ENCODE results near the gene LMAN2.

DNA sequence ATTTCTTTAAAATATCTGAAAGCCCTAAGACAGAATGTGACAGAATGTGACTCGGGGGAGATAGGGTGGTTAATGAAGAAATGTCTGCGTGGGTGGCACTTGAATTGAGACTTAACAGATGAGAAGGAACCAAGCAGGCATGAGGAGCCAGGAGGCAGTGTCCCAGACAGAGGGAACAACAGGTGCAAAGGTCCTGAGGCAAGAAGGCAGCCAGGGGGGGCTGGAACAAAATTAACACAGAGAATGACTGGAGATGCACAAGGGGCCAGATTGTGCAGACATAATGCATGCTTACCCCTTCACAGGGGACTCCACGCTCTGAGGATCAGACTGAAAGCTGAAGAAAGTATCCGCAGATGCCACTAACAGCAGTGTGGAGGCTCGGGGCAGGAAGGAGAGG is 1.7 kb downstream of the LMAN2 start:
- TF ChIP-seq, protein P1, sequence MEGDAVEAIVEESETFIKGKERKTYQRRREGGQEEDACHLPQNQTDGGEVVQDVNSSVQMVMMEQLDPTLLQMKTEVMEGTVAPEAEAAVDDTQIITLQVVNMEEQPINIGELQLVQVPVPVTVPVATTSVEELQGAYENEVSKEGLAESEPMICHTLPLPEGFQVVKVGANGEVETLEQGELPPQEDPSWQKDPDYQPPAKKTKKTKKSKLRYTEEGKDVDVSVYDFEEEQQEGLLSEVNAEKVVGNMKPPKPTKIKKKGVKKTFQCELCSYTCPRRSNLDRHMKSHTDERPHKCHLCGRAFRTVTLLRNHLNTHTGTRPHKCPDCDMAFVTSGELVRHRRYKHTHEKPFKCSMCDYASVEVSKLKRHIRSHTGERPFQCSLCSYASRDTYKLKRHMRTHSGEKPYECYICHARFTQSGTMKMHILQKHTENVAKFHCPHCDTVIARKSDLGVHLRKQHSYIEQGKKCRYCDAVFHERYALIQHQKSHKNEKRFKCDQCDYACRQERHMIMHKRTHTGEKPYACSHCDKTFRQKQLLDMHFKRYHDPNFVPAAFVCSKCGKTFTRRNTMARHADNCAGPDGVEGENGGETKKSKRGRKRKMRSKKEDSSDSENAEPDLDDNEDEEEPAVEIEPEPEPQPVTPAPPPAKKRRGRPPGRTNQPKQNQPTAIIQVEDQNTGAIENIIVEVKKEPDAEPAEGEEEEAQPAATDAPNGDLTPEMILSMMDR (IDR thresholded peaks at IDR 0.05; ENCODE audit: low read depth, low read length, poor library complexity, severe bottlenecking), result no peak
- TF ChIP-seq EZH2phosphoT487 (IDR thresholded peaks at IDR 0.05; ENCODE audit: borderline replicate concordance, low read length), result no peak
